GM21825 (cell line): Measurements from ENCODE around the gene GTF3C2.
"Not testable (repeated sequence)": the region's sequence is repeated elsewhere in the genome, so short reads cannot be mapped to it uniquely, and the experiment has no call there.

Experiments used
- ATAC-seq: cut with Tn5 transposase; IDR thresholded peaks from one replicate; pipeline ENCODE4 v1.9.1; 2021; ENCODE audit warnings: mild to moderate bottlenecking, moderate library complexity; ENCODE audit not compliant: unreplicated experiment

Gene GTF3C2

DNA sequence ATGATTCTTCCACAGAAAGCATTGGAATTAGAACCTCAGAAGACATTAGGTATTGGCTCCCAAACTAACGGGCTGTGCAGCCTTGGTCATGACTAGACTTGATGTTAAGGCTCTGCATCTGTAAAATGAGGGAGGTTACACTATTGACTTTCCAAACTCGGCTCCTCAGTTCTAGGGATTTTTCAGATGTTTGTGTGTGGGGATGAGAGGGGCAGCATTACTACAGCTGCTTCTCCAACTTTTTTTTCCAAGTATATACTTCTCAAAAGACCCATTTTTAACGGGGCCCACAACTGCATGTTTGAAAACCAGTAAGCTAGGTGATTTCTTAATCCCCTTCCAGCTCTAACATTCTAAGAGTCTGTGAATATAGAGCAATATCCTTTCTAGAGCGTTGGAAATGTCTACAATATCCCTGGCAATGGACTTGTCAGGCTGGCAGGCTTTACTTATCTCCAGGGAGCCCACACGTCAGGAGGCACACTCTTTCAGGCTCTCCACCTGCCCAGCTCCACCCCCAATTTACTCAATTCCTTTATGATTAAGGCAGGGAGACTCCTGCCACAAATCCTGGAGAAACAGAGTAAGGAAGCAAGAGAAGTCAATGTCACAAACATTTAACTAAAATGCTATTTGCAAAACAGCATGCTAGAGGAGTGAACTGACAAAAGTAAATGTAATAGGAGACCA lies 32.8 kb downstream of the GTF3C2 start:
- ATAC-seq, result no peak

DNA sequence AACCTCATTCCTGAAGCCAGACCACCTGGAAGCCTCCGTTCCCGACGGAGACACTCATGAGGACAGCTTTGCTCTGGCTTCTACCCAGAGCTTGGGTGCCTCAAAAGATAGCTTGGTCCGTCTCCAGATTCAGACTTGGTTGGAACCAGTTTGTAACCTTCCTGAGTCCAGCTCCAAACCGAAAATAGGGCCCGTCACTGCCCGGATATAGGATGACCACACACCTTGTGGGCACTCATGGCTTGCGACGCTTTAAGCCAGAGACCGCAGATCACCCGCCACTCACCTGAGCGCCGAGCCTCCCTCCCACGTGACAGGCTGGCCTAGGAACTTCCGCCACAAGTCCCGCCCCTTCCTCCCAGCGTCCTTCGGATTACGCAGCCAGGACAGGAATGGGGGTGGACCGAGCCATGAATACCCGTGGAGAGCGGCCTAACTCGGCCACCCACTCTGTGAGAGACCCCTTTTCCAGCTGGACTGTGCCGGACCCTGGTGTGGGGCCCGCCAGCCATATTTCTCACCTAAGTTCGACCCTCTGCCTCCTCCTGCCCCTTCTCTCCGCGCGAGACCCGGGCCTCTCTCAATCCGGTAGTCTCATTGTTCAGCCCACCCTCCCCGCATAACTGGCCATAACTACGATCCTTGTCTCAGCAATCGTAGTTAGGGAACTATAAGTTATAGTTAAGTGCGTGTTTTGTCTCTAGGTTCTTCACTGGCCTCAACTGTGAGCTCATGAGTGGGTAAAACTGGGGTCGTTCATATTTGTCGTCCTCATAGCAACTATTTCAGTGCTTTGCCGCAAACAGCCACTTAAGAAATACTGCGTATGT lies 33.6 kb downstream of the GTF3C2 start, which contains the start of gene MPV17:
Gene MPV17 (minus strand): TSS at position 332 of the 830 bp plus-strand sequence. CDS start 580 bp downstream, outside the sequence.
- peak; percentile 84 for ATAC-seq

DNA sequence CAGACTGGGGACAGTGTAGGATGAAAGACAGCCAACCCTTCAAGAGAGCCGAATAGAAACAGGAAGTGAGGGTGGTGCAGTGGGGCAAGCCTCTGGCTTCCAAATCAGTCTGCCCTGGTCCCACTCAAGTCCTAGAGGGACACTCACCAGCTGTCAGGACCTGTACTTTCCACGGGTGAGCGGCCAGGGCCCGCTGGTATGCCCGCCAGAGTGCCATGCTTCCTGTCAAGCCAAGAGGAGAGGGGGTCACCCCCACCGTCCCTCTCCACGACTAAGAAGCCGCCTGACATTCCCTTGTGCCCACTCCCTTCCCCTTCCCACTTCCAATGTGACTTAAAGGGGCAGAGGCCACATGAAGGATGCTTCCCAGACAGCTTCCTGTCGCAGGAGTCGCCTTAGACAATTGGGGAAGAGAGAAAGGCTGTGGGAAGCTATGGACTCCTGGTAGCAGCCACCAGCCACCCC lies 34.2 kb downstream of the GTF3C2 start:
- no peak for ATAC-seq

DNA sequence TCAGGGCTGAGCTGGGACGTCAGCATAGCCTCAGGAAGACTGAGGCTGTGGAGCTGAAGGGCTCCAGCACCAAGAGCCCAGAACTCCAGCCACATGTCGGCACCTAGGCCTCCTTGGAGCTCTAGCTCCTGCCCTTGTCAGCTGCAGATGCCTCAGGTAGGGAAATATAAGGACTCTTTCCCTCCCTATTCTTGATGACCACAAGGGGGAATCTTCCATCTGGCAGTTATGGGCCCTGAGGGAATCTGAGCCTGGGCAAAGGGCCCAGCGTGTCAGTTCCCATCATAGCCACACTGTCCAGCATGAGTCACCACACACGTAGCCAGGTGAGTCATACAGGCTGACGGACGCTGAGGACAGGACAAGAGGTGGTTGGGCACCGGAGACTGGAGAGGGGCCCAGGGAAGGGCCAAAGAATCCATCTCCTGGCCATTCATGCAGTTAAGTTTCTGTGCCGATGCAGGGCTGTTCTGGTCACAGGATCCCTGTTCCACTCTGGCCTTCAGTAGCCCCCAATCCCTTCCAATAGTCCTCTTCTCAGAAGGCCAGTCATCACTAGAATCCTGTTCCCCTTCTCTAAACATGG lies 35.5 kb downstream of the GTF3C2 start:
- ATAC-seq, result no peak

DNA sequence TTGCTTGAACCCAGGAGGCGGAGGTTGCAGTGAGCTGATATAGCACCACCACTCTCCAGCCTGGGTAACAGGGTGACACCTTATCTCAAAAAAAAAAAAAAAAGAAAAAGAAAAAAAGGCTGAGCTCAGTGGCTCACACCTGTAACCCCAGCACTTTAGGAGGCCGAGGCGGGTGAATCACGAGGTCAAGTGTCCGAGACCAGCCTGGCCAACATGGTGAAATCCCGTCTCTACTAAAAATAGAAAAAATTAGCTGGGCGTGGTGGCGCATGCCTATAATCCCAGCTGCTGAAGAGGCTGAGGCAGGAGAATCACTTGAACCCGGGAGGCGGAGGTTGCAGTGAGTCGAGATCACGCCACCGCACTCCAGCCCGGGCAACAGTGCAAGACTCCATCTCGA lies 36.7 kb downstream of the GTF3C2 start:
- ATAC-seq, result not testable (repeated sequence)

DNA sequence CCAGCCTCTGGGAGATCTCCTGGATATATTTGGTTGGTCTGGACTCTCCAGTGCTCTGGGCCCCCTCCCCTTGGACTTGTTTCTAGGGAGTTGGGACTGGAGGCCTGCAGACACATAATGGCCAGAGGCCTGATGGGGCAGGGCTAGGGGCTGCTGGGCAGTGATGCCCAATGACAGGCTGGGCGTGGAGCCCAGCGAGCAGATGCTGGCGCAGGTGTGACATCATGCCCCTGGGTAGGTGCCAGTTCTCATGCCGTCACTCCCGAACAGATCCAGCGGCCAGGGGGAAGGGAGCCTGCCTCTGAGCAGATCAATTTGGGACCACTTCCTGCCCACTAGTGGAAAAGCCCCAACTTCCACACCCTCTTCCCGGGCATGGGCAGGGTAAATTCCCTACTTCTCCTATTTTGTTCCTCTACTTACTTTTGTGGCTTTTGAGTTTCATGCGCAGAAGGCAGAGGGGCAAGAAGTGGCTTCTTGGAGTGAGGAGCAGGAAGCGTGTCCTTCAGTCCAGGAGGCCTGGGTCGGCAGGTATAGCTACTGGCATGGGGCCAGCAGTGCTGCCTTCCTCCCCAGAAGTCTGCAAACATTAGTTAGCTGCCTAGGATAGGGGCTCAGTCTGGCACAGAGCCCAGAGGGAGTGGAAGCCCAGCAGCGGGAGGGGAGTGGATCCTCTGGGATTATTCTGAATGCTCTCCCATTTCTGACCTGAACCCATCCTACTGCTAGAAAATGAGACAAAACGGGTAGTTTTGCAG lies 39.7 kb downstream of the GTF3C2 start:
- no peak for ATAC-seq

DNA sequence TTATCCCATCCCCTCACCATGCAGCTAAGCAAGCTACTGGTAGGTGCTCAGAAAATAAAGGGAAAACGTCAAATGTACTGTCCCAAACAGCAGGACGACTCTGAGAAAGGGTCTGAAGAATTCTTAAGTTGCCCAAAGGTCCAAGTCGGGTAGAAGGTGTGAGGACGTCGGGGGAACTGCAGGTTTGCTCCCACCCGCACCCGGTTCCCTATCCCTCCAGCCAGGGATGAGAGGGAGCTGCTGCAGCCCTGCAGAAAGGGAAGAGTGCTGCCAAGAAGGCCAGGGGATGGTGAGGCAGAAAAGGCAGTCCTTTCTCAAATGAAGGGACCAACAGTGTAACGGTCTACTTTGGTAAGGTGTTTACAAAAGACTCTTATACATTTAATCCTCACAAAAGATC lies 41.4 kb downstream of the GTF3C2 start:
- ATAC-seq, result no peak

DNA sequence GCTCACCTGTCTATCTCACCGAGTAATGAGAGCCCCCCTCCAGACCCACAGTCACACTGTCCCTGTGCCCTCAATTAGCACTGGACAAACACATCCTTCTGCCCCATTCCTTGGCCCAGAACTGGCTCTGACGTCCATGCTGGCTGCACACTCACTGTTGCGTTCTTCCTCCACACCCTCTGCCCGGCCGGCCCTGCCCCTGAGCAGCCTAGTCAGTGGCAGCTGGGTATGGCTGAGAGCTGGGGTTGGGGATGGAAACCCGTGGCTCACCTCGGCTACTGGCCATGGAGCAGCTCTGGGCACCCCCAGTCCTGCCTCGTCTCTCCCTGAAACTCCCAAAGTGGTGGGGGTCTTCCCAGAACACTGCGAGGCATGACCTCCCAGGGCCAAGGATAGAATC lies 41.9 kb downstream of the GTF3C2 start:
- no peak for ATAC-seq

DNA sequence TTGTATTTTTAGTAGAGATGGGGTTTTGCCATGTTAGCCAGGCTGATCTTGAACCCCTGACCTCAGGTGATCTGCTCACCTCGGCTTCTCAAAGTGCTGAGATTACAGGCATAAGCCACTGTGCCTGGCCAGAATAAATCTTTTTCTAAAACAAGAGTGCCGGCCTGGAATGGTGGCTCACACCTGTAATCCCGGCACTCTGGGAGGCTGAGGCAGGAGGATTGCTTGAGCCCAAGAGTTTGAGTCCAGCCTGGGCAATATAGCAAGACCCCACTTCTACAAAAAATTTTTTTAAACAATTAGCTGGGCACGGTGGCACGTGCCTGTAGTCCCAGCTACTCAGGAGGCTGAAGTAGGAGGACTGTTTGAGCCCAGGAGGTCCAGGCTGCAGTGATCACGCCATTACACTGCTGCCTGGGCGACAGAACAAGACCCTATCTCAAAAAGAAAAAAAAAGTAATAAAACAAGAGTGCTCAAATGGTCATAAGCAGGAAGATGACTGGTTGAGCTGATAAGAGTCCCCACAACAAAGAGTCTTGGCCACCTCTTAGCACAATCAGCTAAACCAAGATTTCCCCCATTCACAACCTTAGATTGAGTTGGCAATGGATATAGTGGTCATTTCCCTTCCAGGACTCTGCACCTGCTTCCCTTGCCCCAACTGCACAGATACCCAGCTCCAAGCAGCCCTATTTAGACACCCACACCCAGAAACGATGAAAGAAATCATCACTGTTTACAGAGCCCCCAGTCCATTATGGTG lies 42.5 kb downstream of the GTF3C2 start:
- ATAC-seq, result no peak

DNA sequence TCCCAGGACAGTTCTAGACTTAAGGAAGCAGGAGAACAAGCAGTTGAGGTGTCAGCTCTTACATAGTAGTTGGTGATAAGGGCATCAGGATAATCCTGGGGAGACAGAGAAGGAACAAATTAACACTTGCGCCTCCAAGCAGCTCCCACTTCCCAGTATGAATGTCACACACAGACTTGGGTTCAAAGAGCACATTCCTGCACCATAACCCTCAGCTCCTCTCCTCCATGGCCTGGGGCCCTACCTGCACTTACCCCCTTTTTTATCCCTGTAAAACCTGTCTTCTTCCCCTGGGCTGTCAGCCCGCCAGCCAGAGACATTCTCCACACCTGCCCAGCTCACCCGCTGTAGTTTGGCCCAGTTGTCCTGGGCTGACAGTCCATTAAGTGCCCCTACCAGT lies 44.4 kb downstream of the GTF3C2 start:
- no peak for ATAC-seq

DNA sequence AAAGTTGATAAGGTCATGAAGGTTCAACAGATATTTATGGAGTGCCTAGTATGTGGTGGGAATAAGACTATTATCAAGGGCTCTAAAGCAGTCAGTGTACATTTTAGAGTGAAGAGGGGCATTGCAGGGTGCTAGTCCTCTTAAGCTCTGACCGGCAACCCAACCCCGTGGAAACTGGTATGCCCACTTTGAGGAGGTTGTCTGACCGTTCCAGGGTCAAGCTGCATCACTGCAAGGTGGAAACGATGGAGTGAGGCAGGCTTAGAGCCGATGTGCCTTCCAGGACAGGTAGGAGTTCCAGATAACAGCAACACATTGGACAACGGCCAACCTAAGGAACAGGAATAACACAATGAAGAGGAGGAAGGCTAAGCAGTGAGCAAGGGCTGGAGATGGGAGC lies 46.9 kb downstream of the GTF3C2 start:
- no peak for ATAC-seq

DNA sequence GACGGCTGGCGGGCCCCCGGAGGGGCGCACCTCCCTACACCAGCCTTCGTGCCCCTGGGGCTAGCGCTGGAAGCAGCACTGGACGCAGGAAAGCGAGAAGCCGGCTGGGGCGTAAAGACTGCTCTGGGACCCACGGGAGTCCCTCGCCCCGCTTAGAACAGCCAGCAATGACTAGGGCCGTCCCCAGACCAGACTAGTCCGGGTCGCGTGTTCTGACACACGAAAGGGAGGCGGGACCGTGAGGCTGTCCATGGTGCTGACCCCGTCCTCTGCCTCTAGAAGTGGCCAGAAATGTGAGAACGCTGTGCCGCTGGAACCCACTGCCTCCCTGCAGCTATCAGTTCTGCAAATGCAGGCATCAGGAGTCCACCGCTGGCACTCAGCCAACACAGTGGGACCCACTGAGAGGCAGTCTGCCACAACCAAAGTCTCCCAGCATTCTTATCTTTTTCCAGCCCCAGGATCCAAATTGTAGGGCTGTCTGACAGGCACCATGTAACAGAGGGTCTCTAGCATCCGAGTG lies 48.1 kb downstream of the GTF3C2 start, which contains the start of gene UCN:
Gene UCN (minus strand): TSS at position 87 of the 523 bp plus-strand sequence. CDS start 550 bp downstream, outside the sequence.
- no peak for ATAC-seq

DNA sequence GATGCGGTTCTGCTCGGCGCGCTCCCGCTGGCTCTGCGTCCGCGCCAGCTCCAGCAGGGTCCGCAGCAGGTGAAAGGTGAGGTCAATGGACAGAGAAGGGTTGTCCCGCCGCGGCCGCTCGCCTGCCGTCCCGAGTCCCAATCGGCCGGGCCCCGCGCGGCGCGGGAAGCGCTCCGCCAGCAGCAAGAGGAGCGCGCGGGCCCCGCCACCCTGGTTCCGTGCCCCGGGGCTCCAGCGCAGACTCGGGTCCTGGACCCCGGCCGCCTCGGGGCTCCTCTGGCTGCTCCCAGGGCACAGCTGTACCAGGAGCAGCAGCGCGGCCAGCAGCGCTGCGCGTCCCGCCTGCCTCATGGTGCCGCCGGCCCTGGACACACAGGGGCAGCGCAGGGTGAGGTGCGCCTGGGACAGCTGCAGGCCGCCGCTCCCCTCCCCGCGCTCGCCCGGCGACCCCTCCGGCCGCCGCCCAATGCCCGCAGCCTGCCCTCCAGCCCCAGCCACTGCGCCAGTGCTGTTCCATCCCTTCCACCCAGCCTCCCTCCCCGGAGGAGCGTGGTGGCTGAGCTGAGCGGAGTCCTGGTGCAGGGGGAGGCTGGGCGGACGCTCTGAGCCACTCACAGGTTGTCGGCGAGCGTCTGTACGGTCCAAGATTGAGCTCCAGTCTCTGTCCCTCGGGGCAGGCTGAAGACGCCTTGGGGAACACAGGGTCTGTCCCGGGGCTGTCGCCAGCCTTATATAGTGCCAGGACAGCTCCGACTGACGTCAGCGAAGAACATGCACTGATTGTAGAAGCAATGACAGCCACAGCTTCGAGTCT lies 48.8 kb downstream of the GTF3C2 start:
- ATAC-seq, result no peak

DNA sequence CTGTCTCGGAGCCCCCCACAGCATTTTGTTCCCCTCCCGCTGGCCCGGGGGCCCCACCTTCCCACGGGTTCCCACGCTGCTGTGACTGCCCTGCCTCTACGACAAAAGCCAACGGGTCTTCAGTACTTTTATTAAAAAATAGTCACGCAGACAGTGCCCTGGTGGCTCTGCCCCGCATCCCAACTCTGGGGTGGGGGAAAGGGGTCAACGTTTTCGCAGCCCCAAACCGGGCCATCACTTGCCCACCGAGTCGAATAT lies 49.3 kb downstream of the GTF3C2 start:
- ATAC-seq, result no peak

DNA sequence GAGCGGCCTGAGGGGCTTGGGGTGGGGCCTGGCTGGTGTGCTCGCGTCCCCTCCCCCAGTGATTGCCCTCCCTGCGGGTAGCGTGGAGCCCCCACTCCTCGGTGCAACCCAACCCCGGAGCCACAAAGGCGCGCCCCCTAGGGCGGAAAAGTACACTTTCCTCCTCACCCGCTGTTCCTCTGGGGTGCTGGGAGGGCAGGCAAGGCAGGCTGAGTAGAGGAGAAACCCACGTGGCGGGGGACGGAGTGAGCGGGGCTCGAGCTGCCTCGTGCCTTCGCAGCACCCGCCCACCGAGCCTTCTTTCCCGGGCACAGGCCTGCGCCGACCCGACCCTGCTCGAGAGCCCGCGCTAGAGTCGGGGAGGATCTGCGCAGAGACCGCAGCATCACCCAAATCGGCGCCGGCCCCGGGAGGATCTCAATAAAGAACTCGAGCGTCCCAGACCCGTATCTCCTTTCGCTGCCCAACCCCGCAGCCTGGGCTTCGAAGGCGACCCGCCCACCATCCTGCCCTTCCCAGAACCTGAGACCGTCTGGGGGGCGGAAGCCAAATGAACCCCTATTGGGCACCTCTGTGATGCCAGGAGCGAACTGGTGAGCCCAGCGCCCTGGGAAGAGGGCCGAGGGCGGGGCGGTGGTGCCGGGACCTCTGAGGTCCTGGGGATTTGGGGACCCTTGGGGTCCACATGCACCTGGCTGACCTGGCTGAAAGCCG lies 49.8 kb downstream of the GTF3C2 start:
- ATAC-seq, result no peak

DNA sequence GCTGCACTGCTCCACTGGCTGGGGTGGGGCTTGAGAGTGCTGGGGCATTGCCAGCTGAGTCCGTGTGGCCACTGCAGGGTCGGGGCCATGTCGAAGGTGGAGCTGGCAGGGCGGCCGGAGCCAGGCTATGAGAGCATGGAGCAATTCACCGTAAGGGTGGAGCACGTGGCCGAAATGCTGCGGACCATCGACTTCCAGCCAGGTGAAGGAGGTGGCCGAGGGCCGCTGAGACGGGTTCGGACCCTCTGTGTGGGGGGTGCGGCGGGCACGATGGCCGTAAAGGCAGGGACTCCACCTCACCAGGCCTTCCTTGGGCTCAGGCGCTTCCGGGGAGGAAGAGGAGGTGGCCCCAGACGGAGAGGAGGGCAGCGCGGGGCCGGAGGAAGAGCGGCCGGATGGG lies 50.4 kb downstream of the GTF3C2 start:
- no peak for ATAC-seq

DNA sequence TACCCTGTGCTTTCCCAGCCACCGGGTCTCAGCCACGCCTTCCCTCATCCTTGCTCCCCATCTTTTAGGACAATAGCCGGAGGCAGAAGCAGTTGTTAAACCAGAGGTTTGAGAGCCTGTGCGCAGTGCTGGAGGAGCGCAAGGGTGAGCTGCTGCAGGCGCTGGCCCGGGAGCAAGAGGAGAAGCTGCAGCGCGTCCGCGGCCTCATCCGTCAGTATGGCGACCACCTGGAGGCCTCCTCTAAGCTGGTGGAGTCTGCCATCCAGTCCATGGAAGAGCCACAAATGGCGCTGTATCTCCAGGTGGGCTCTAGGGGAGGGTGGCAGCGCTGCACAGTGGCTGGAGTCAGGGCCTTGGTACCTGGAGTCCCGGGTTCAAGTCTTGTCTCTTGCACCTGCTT lies 51.0 kb downstream of the GTF3C2 start:
- ATAC-seq, result no peak

DNA sequence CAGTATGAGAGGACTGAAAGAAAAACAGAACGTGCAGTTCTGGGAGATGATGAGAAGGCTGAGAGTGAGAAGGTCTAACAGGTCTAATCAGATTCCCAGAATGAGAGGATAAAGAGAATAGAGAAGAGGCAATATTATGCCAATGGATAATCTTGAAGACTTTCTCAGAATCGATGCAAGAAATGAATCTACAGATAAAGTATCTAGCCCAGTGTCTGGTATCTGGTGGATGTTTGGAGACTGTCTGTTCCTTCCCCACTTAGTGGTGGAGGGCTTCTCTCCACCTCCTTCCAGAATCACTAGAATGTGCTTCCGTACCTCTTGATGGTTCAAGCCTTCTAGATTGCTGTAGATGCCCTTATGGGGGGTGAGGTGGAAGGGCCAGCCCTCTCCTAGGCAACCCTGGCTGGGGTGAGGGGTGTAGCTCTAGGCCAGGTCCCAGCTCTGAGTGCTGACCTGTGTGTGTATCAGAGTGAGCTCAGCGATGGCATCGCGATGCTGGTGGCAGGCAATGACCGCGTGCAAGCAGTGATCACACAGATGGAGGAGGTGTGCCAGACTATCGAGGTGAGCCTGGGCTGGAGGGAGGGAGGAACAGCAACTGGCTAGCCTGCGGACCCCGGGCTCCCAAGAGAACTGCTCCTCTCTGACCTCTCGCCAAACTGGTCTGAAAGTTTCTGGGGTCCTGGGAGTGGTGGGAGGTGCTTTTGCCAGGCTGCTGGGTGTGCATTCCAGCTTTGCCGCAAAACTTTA lies 51.9 kb downstream of the GTF3C2 start:
- ATAC-seq, result no peak
